ENCODE measurements around the gene DUSP9.

- TF ChIP-seq CTCF (IDR thresholded peaks at IDR 0.05 in 4 of 5, conservative IDR thresholded peaks at IDR 0.05 in 1 of 5) (no peak), POLR2A (IDR thresholded peaks at IDR 0.05) (no peak)
Observed at GRCh38 chrX:153697924-153698865, 51.2 kb downstream of the DUSP9 start.
